WTC11 (cell line): ENCODE measurements around the gene TMEM200B.

Source experiments
- CREM ChIP-seq: sonication (generic); formaldehyde crosslinking; IDR thresholded peaks from 2 replicates; pipeline ENCODE4 v1.8.1; 2022; ENCODE audit warnings: mild to moderate bottlenecking, missing genetic modification reagents, moderate library complexity
- CTCF ChIP-seq: fragments of 200-600 bp; IDR thresholded peaks from 2 replicates; pipeline ENCODE4 v1.8.0; 2022; ENCODE audit warnings: antibody characterized with exemption
- E2F4 ChIP-seq: sonication (generic); formaldehyde crosslinking; IDR thresholded peaks from 2 replicates; pipeline ENCODE4 v1.8.1; 2022; ENCODE audit warnings: low read depth, mild to moderate bottlenecking, moderate library complexity, missing genetic modification reagents, borderline replicate concordance
- FOXJ3 ChIP-seq: sonication (generic); formaldehyde crosslinking; IDR thresholded peaks from 2 replicates; pipeline ENCODE4 v1.9.0; 2021; ENCODE audit warnings: missing genetic modification reagents, mild to moderate bottlenecking, borderline replicate concordance
- GABPB1 ChIP-seq: sonication (generic); formaldehyde crosslinking; IDR thresholded peaks from 2 replicates; pipeline ENCODE4 v1.8.1; 2023; ENCODE audit warnings: mild to moderate bottlenecking, missing genetic modification reagents
- JUN ChIP-seq: sonication (generic); formaldehyde crosslinking; IDR thresholded peaks from 2 replicates; pipeline ENCODE4 v1.8.0; 2023; ENCODE audit warnings: mild to moderate bottlenecking, missing genetic modification reagents
- NFATC4 ChIP-seq: fragments of 250-450 bp; sonication (Bioruptor Pico); IDR thresholded peaks from 2 replicates; pipeline ENCODE4 v1.9.0; 2021; ENCODE audit warnings: mild to moderate bottlenecking
- NR1H2 ChIP-seq: sonication (generic); formaldehyde crosslinking; IDR thresholded peaks from 2 replicates; pipeline ENCODE4 v1.9.0; 2021; ENCODE audit warnings: mild to moderate bottlenecking, moderate library complexity, missing genetic modification reagents
- NR2C2 ChIP-seq: sonication (generic); formaldehyde crosslinking; IDR thresholded peaks from 2 replicates; pipeline ENCODE4 v1.8.0; 2022; ENCODE audit warnings: mild to moderate bottlenecking, missing genetic modification reagents
- SMAD3 ChIP-seq: sonication (generic); formaldehyde crosslinking; IDR thresholded peaks from 2 replicates; pipeline ENCODE4 v1.8.0; 2022; ENCODE audit warnings: missing genetic modification reagents, mild to moderate bottlenecking, borderline replicate concordance
- TCF7 ChIP-seq: sonication (generic); formaldehyde crosslinking; IDR thresholded peaks from 2 replicates; pipeline ENCODE4 v1.8.0; 2022; ENCODE audit warnings: mild to moderate bottlenecking, low read depth, missing genetic modification reagents, moderate library complexity
- ZBTB43 ChIP-seq: sonication (generic); formaldehyde crosslinking; IDR thresholded peaks from 2 replicates; pipeline ENCODE4 v1.8.1; 2023; ENCODE audit warnings: mild to moderate bottlenecking, missing genetic modification reagents
- ZNF121 ChIP-seq: sonication (generic); formaldehyde crosslinking; IDR thresholded peaks from 2 replicates; pipeline ENCODE4 v1.8.0; 2023; ENCODE audit warnings: missing genetic modification reagents
- ZNF263 ChIP-seq: sonication (generic); formaldehyde crosslinking; IDR thresholded peaks from 2 replicates; pipeline ENCODE4 v1.8.1; 2022; ENCODE audit warnings: low read depth, mild to moderate bottlenecking, moderate library complexity, missing genetic modification reagents

GRCh38 chr1:29105822-29106221, 17.9 kb downstream of the TMEM200B start:
- TF ChIP-seq CTCF (no peak), SMAD3 (CRISPR knock-in tag) (no peak), ZNF121 (CRISPR knock-in tag) (no peak), CREM (no peak), E2F4 (no peak), NR2C2 (CRISPR knock-in tag) (no peak), FOXJ3 (no peak), GABPB1 (no peak), NFATC4 (CRISPR knock-in tag) (no peak), ZBTB43 (CRISPR knock-in tag) (no peak), ZNF263 (CRISPR knock-in tag) (no peak), TCF7 (CRISPR knock-in tag) (no peak), NR1H2 (no peak), JUN (CRISPR knock-in tag) (no peak)
